ENCODE results near the gene HNRNPAB.

The HNRNPAB gene

GRCh38 chr5:178204182-178204934 is at the start of gene HNRNPAB:
HNRNPAB (plus strand) TSS chr5:178204533; CDS start chr5:178204838, 305 bp downstream.
- peak; percentile 94 for DNase-seq

GRCh38 chr5:178155065-178155464 is 49.3 kb upstream of the HNRNPAB start:
- DNase-seq = no peak

- no peak for DNase-seq
Observed at GRCh38 chr5:178160176-178160575, 44.2 kb upstream of the HNRNPAB start.

- no peak for DNase-seq
Observed at GRCh38 chr5:178162481-178162880, 41.9 kb upstream of the HNRNPAB start.

GRCh38 chr5:178163772-178164735 is 40.3 kb upstream of the HNRNPAB start:
- DNase-seq = peak; percentile 87 to 93

GRCh38 chr5:178165581-178165980 is 38.8 kb upstream of the HNRNPAB start:
- no peak for DNase-seq

GRCh38 chr5:178170455-178170854 is 33.9 kb upstream of the HNRNPAB start:
- no peak for DNase-seq

- no peak for DNase-seq
Observed at GRCh38 chr5:178174456-178174855, 29.9 kb upstream of the HNRNPAB start.

GRCh38 chr5:178176791-178177190 is 27.5 kb upstream of the HNRNPAB start:
- DNase-seq = no peak

- DNase-seq = no peak
Observed at GRCh38 chr5:178177569-178177968, 26.8 kb upstream of the HNRNPAB start.

GRCh38 chr5:178180141-178180863 is 24.0 kb upstream of the HNRNPAB start:
- no peak for DNase-seq

GRCh38 chr5:178182158-178182876 is 22.0 kb upstream of the HNRNPAB start:
- no peak for DNase-seq

- no peak for DNase-seq
Observed at GRCh38 chr5:178186427-178186826, 17.9 kb upstream of the HNRNPAB start.

- no peak for DNase-seq
Observed at GRCh38 chr5:178187014-178187413, 17.3 kb upstream of the HNRNPAB start, which contains the start of gene GMCL2. GMCL2 (minus strand) TSS chr5:178187371; CDS start chr5:178187299, 72 bp downstream.

- DNase-seq = no peak
Observed at GRCh38 chr5:178189433-178189832, 14.9 kb upstream of the HNRNPAB start.

- no peak for DNase-seq
Observed at GRCh38 chr5:178191661-178192060, 12.7 kb upstream of the HNRNPAB start.

GRCh38 chr5:178192244-178192643 is 12.1 kb upstream of the HNRNPAB start:
- no peak for DNase-seq

- no peak for DNase-seq
Observed at GRCh38 chr5:178192787-178193186, 11.5 kb upstream of the HNRNPAB start.

GRCh38 chr5:178193251-178193809 is 11.0 kb upstream of the HNRNPAB start:
- DNase-seq = no peak

GRCh38 chr5:178194026-178194425 is 10.3 kb upstream of the HNRNPAB start:
- no peak for DNase-seq

GRCh38 chr5:178196281-178196812 is 8.0 kb upstream of the HNRNPAB start:
- DNase-seq = no peak

- no peak for DNase-seq
Observed at GRCh38 chr5:178196986-178197385, 7.3 kb upstream of the HNRNPAB start.

Measured in NCI-H2081 (cell line).